HG03469 (cell line): ENCODE data around the gene TOR4A.
"Not testable (repeated sequence)": the region's sequence is repeated elsewhere in the genome, so short reads cannot be mapped to it uniquely, and the experiment has no call there.

Experiments
- ATAC-seq: cut with Tn5 transposase; IDR thresholded peaks from one replicate; pipeline ENCODE4 v1.9.1; 2021; ENCODE audit warnings: mild to moderate bottlenecking, moderate library complexity, moderate number of reproducible peaks; ENCODE audit not compliant: unreplicated experiment

Gene TOR4A

DNA sequence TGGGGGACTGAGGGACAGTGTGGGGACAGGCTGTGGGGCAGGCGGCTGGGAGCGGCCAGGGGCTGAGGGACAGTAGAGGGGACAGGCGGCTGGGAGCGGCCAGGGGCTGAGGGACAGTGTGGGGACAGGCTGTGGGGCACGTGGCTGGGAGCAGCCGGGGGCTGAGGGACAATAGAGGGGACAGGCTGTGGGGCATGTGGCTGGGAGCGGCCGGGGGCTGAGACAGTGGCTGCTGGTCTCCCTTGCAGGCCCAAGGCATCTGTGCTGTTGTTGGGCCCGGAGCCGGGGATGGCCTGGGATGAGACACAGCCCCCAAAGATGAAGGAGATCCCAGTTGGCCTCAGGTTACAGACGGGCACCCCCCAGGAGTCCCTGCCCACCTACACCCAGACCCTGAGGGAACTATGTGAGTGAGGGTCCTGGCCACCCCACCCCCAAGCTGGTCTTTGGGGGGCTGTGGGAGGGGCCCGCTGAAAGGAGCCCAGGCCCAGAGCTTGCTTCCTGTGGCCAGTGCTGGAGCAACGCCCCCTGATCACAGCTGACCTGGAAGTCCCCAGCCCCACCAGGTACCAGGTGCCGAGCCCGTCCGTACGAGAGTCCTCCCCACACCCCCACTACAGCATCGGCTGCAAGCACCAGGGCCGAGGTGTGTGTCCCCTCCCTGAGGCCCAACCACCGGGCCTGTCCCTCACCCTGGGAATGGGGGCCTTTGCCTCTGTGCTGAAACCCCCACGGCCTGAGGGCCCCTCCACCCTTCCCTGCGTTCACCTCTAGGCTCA lies 25.8 kb upstream of the TOR4A start:
- ATAC-seq: no peak

DNA sequence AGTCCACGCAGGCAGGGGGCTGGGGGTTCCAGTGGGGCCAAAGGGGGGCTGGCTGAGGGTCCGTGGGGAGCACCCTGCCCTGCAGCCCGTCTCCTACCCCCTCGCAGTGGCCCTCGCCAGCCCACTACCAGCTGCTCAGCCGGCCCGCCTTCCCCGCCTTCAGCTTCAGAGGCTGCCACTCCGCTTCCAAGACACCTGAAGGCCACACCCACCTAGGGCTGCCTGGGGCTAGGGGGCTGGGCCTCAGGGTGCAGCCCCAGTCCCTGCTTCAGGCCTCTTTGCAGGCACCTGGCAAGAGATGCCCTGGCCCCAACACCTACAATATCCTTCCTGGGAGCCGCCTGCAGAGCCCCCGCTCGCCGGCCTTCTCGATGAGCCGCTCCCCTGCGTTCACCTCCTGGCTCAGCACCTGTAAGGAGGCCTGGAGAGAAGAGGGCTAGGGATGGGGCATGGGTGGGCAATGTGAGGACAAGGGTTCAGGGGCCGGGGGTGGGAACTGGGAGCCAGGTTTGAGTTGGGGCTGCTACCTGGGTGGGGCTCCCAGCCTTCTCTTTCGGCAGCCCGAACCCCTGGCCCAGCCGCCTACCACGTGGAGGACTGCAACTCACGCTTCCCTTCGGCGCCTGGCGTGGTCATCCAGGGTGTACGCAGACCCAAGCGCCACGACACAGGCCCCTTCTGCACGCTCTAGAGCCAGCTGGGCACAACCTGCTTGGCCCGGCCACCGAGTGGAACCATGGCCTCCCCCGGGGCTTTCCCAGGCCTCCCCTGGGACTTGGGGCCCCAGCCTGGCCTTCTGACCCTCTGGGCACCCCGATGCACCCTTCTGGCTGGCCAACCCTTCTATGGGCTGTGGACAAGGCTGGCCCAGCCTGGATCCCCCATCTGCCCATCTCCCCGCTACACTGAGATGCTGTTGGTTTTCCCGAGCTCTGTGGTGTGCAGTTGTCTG lies 24.7 kb upstream of the TOR4A start:
- no peak for ATAC-seq

DNA sequence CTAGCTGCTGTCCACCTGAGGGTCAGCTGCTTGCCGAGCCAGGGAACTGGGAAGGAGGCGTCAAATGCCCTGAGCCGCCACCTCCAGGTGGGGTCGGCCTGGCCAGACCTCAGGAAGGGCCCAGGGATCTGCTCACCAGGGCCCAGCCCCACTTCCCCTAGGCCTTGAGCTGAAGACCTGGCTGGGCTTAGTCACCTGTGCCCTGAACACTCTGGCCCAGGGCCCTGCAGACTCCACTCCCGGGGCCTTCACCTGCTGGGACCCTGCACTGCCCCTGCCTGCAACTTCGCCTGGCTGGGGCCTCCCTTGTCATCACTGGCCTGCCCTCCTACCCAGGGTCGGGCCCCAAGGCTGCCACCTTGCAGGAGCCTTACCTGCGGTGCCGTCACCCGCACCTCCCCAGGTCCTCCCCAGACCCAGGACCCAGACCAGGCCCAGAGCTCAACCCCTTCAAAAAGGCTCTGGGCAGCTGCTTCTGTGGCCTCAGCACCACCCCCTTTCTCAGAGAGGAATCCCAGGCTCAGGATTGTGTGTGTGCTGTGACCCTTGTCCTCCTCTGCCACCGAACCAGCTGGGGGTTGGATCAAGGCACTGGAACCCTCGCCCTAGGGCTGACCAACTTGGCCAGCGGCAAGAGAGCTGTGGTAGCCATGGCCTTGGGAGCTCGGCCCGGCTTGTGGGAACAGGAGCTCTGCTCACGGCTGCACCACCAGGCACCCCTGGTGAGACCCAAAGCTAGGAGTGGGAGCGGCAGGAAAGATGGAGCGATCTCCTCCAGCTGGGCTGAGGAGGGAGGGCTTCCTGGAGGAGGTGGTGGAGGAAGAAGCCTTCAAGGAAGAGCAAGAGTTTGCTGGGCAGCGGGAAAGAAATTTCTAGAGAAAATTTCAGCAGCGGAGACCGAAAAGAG lies 23.6 kb upstream of the TOR4A start:
- no peak for ATAC-seq

DNA sequence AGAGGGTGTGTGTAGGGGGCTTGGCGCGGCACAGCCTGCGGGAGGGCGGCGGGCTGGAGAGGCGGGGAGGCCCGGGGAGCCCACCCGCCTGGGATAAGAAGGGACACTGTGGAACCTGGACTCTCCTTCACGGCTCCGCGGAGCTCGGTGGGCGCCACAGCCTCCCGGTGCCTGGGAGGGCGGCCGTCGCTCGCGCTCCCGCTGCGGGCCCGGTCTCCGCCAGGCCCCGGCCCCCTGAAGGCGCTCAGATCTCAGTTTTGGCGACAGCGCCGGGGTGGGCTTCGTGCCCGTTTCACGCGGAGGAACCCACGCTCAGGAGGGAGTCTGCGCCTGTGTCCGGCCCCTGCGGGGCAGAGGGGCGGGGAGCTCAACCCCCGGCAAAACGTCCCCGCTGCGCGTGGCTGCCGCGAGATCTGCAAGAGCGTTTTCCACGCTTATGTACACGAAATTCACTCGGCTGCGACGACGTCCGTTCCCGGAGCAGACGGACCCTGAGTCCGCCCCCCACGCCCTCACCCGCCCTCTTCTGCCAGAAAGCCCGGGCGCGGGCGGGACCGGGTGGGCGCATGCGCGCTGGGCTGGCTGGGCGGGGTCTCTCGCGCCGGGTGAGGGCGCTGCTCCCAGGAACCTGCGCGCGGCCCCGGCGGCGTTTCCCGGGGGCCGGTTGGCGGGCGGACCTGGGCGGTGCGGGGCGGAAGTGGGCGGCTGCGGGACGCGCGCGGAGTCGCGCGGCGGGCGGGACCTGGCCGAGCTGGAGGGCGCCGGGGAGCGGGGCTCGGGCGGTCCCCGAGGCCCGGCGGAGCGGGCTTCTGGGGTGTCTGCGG lies 22.7 kb upstream of the TOR4A start, which contains the start of gene NELFB:
NELFB (plus strand) TSS at position 704 of the 824 bp plus-strand sequence.
- ATAC-seq: peak; percentile 38

DNA sequence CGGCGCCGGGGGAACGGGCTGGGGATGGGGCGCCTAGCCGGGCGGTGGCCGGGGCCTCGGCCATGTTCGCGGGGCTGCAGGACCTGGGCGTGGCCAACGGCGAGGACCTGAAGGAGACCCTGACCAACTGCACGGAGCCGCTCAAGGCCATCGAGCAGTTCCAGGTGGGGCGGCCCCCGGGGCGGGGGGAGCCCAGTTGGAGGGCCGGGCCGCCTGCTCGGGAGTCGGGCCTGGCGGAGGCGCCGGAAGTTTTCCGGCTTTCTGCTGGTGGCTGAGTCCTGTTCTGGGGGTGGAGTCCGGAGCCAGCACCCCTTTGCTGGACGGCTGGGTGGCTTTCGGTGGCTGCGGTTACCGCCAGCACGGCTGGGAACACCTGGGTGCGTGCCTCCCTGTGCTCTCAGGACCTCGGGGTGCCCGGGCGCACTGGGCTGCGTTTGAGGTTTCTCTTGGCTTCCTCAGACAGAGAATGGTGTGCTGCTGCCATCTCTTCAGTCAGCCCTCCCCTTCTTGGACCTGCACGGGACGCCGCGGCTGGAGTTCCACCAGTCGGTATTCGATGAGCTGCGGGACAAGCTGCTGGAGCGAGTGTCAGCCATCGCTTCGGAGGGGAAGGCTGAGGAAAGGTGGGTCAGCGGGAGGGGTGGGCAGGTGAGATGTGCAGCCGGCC lies 21.9 kb upstream of the TOR4A start:
- peak; percentile 31 for ATAC-seq

DNA sequence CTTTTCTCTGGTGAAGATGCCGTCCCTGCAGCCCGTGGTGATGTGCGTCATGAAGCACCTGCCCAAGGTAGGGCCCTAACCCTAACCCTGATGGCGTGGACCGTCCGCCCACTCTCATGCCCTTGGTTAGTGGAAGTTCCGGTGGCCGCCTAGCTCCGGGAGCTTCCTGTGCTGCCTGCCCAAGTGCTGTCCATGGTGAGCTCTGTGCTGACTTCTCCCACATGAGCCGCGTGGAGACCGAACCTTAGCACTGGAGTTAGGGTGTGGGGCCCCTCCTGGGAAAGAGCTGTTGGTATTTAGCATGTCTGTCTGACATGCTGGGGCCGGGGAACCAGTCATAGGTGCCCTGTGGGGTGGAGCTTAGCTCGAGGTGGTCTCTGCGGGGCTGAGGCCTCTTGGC lies 21.2 kb upstream of the TOR4A start:
- no peak for ATAC-seq

- no peak for ATAC-seq
These were observed 20.7 kb upstream of the TOR4A start for GRCh38 chr9:137256856-137257255.

DNA sequence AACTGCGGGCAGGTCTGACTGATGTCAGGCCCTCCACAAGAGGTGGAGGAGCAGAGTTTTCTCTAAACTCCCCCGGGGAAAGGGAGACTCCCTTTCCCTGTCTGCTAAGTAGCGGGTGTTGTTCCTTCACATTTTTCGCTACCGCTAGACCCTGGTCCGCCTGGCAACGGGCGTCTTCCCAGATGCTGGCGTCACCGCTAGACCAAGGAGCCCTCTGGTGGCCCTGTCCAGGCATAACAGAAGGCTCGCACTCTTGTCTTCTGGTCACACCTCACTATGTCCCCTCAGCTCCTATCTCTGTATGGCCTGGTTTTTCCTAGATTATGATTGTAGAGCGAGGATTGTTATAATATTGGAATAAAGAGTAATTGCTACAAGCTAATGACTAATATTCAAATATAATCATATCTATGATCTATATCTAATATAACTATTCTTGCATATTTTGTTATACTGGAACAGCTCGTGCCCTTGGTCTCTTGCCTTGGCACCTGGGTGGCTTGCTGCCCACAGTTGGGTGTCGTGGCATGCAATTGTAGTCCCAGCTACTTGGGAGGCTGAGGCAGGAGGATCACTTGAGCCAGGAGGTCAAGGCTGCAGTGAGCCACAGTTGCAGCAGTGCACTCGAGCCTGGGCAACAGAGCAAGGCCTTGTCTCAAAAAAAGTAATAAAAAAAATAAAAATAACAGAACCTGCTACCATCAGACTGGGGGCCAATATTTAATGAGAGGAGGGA lies 15.2 kb upstream of the TOR4A start:
- ATAC-seq: not testable (repeated sequence)

DNA sequence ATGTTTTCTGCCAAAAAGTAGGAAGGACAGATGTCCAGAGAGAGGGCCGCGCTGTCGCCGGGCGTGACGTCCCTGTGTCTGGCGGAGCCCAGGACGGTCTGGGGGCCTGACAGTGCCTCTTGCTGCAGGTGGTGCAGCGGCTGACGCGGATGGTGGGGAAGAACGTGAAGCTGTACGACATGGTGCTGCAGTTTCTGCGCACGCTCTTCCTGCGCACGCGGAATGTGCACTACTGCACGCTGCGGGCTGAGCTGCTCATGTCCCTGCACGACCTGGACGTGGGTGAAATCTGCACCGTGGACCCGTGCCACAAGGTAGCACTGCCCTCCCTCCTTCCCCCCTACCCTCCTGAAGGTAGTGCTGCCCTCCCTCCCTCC lies 14.6 kb upstream of the TOR4A start:
- ATAC-seq: no peak

DNA sequence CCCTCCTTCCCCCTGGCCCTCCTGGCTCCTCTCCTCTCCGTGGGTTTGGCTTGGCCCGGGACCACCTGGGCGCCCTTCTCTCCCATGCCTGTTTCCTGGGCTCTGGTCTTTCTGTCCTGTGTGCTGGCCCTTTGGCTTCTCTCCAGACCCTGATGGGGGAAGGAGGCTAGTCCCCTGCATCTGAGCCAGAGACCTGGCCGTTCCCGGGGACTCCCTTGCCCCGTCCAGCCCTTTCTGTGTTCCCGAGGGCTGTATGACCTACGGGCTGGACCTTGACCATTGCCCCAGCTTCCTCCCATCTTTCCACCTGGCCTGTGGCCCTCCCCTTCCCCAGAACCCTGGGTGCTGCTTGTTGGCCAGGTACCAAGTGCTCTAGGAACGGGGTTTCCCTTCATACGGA lies 14.0 kb upstream of the TOR4A start:
- no peak for ATAC-seq

GRCh38 chr9:137264067-137264466 lies 13.5 kb upstream of the TOR4A start:
- ATAC-seq: no peak

DNA sequence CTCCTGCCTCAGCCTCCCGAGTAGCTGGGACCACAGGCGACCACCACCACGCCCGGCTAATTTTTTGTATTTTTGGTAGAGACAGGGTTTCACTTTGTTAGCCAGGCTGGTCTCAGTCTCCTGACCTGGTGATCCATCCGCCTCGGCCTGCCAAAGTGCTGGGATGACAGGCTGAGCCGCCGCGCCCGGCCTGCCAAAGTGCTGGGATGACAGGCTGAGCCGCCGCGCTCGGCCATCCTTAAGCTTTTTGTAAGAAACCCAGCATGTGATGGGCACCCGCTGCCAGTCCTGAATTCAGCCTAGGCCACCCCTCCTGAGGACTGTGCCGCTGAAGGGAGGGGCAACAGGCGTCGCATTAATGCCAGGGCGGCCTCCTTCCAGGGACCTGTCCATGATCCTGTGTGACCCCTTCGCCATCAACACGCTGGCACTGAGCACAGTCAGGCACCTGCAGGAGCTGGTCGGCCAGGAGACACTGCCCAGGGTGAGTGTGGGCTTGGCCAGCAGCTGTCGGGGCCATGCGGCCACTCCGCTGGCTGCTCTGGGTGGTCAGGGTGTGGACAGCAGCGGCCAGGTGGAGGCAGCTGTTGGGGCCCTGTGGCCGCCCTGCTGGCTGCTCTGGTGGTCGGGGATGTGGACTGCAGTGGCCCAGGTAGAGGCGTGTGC lies 11.9 kb upstream of the TOR4A start:
- no peak for ATAC-seq

DNA sequence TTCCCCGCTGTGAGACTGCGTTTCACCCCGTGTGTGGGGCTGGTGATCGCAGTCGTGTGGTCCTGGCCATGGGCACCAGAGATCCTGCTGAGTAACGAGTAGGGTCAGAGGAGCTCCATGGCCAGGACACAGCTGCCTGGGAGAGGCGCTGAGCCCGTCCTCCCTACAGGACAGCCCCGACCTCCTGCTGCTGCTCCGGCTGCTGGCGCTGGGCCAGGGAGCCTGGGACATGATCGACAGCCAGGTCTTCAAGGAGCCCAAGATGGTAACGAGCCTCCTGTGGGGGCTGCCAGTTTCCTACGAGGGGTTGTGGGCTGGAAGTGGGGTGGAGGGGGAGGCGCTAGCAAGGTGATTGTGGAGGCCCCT lies 11.4 kb upstream of the TOR4A start:
- ATAC-seq: no peak

DNA sequence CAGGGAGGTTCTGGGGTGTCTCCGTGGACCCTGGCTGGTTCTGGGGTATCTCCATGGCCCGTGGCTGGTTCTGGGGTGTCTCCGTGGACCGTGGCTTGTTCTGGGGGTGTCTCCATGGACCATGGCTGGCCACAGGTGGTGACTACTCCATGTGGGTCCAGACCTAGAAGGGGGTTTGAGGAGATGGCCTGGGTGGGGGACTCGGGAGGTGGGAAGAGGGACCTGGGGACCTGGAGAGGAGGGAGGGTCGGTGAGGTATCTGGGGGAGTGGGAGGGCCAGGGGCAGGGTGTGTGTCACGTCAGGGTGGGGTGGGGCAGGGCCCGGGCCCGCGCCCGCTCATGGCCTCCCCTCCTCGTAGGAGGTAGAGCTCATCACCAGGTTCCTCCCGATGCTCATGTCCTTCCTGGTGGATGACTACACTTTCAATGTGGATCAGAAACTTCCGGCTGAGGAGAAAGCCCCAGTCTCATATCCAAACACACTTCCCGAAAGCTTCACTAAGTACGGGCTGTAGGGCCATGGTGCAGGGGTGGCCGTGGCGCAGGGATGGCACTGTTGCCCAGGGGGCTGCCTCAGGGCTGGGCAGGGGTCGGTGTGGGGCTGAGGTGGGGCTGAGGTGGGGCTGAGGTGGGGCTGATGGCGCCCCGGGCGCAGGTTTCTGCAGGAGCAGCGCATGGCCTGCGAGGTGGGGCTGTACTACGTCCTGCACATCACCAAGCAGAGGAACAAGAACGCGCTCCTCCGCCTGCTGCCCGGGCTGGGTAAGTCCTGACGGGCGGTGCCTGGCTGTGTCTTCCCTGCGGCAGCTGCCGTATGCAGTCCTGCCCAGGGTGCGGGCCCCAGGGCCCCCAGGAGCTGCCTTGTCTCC lies 10.7 kb upstream of the TOR4A start:
- ATAC-seq: no peak

DNA sequence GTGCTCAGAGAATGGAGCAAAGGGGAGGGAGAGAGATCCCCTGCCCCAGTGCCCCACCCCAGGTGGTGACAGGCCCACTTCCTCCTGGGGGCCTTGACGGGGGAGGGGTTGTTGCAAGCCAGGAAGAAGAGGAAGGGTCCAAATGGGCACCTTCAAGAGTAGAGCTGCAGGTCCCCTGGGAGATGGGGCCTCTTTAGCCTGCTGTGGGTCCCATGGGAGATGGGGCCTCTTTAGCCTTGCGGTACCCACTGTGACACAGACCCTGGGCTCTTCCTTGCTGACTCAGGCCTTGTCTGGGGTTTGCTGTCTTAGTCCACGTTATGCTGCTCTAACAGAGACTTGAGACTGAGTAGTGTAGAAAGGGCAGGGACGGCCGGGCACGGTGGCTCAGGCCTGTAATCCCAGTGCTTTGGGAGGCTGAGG lies 9.6 kb upstream of the TOR4A start:
- no peak for ATAC-seq

DNA sequence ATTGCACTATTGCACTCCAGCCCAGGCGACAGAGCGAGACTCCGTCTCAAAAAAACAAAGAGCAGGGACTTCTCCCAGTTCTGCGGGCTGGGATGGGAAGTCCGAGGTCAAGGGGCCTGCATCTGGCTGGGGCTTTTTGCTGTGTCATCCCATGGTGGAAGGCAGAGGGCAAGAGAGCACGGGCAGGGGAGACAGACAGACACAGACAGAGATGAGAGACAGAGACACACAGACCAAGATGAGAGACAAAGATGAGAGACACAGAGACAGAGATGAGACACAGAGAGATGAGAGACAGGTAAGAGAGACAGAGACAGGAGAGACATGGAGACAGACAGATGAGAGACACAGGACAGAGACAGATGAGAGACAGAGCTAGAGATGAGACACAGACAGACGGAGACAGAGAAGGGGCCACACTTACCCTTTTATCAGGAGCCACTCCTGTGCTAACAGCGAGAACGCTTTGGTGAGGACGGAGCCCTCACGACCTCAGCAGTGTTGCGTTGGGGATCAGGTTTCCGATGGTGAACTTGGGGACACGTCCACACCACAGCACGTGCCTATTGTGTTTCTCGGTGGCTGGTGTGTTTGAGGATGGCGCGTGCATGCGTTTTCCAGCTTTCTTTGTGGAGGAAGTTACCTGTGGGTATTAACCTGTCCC lies 8.9 kb upstream of the TOR4A start:
- ATAC-seq: no peak

DNA sequence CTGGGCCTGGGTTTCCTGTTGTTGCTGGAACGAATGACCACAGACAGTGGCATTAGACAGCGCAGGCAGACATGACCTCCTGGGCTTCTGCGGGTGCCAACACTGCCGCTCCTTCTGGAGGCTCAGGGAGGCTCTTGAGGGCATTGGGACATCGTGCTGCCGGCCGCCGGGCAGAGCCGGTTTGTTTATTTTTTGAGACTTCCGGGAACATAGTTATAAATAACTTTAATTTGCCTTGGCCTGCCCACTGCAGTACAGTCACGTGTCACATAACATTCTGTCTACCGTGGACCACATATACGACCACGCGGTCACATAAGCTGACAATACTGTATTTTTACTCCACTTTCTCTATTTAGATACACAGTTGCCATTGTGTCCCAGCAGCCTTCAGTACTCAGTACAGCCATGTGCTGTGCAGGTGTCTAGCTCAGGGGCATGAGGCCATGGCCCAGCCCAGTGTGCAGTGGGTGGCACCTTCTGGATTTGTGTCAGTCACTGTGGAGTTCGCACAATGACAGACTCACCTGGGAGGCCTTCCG lies 8.2 kb upstream of the TOR4A start:
- ATAC-seq: no peak
